Measurements from ENCODE around the gene DGKH.

DNA sequence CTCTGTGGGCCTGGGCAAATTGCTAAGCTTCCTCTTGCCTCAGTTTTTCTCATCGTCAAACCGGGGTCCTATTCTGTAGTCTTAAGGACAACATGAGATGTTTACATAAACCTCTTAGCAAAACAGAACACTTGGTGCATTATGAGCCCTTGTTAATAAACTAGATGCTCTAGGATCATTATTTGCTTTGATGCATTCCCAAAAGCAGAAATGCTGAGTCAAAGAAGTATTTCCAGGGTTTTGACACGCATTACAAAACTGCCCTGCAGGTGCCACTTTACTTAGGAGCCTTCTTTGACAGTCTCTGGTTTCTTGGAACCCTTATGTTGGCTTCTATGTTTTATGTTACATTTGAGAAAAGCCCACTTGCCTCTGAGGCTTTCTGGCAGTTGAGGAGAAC, 235.6 kb downstream of the DGKH start:
- TF ChIP-seq, protein P1, sequence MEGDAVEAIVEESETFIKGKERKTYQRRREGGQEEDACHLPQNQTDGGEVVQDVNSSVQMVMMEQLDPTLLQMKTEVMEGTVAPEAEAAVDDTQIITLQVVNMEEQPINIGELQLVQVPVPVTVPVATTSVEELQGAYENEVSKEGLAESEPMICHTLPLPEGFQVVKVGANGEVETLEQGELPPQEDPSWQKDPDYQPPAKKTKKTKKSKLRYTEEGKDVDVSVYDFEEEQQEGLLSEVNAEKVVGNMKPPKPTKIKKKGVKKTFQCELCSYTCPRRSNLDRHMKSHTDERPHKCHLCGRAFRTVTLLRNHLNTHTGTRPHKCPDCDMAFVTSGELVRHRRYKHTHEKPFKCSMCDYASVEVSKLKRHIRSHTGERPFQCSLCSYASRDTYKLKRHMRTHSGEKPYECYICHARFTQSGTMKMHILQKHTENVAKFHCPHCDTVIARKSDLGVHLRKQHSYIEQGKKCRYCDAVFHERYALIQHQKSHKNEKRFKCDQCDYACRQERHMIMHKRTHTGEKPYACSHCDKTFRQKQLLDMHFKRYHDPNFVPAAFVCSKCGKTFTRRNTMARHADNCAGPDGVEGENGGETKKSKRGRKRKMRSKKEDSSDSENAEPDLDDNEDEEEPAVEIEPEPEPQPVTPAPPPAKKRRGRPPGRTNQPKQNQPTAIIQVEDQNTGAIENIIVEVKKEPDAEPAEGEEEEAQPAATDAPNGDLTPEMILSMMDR (conservative IDR thresholded peaks at IDR 0.05 in 1 of 2, IDR thresholded peaks at IDR 0.05 in 1 of 2; ENCODE audit: low read depth in 1 of 2, low read length in 2 of 2) = no peak
- no peak for TF ChIP-seq EZH2 (IDR thresholded peaks at IDR 0.05; ENCODE audit: low read length, missing control alignments)

All from fibroblast of lung (primary cell).